SK-N-SH (cell line): ENCODE measurements around the gene TMEM150A. TPM values are rescaled to one million over a fixed set of nuclear protein-coding genes. Genes with fewer than 3 reads are reported as not detected.

ENCODE experiments used
- CTCF ChIA-PET: fragments of 300-600, 350-600 bp; formaldehyde crosslinking; extraction: SDS; loops from one replicate; lab custom pipeline; 2021; lab: Yijun Ruan, JAX
- POLR2A ChIA-PET: fragments of 350-600 bp; sonication (Branson Sonifier 250); formaldehyde crosslinking; extraction: SDS; loops from one replicate; lab custom pipeline; 2020; ENCODE audit warnings: antibody characterized with exemption, inconsistent platforms; lab: Yijun Ruan, JAX
- DNase-seq: peaks from one replicate; pipeline ENCODE4 v3.0.0; 2012
- H2AFZ ChIP-seq: fragments of 200-600 bp; sonication (generic); 2 replicates; pipeline ENCODE4 v1.8.1; 2016; ENCODE audit warnings: antibody characterized with exemption, mild to moderate bottlenecking, low read depth
- H3F3A ChIP-seq: fragments of 200-600 bp; sonication (generic); replicated peaks from 2 replicates; pipeline ENCODE3; 2016; ENCODE audit warnings: antibody characterized with exemption, mild to moderate bottlenecking; ENCODE audit not compliant: insufficient read depth
- H3K27ac ChIP-seq, 2 experiments: fragments of 200-500 bp in 1 of 2; fragments of 200-600 bp in 1 of 2; sonication (Bioruptor generic) in 1 of 2; sonication (generic), shearing (Covaris generic) in 1 of 2; 2 replicates each; pipeline versions ENCODE4 v1.5.1 to v1.6.1; 2014 to 2016; ENCODE audit warnings: low read depth in 2 of 2, inconsistent platforms in 1 of 2, low read length in 1 of 2, mild to moderate bottlenecking in 1 of 2, mixed read lengths in 1 of 2
- H3K27me3 ChIP-seq: fragments of 200-600 bp; sonication (generic), shearing (Covaris generic); 2 replicates; pipeline ENCODE4 v1.6.1; 2016; ENCODE audit warnings: mixed run types; ENCODE audit not compliant: insufficient read depth
- H3K36me3 ChIP-seq, 2 experiments: fragments of 200-500 bp in 1 of 2; fragments of 200-600 bp in 1 of 2; sonication (Bioruptor generic) in 1 of 2; sonication (generic) in 1 of 2; replicated peaks in 1 of 2; 2 replicates each; pipeline versions ENCODE3 to v1.5.1; 2014 to 2016; ENCODE audit warnings: low read length in 1 of 2, mild to moderate bottlenecking in 1 of 2; ENCODE audit not compliant: insufficient read depth in 2 of 2, control insufficient read depth in 1 of 2
- H3K4me1 ChIP-seq, 2 experiments: fragments of 200-500 bp in 1 of 2; fragments of 200-600 bp in 1 of 2; sonication (Bioruptor generic) in 1 of 2; sonication (generic), shearing (Covaris generic) in 1 of 2; 2 replicates each; pipeline versions ENCODE4 v1.5.1 to v1.6.1; 2014 to 2016; ENCODE audit warnings: low read depth in 1 of 2, low read length in 1 of 2, mixed run types in 1 of 2; ENCODE audit not compliant: insufficient read depth in 2 of 2, control insufficient read depth in 1 of 2
- H3K4me2 ChIP-seq: fragments of 200-600 bp; sonication (generic), shearing (Covaris generic); 2 replicates; pipeline ENCODE4 v1.6.1; 2017; ENCODE audit warnings: mixed run types
- H3K4me3 ChIP-seq, 2 experiments: fragments of 200-500 bp in 1 of 2; fragments of 200-600 bp in 1 of 2; sonication (Bioruptor generic) in 1 of 2; sonication (generic), shearing (Covaris generic) in 1 of 2; 2 replicates each; pipeline versions ENCODE4 v1.5.1 to v1.8.1; 2014 to 2016; ENCODE audit warnings: low read depth in 2 of 2, inconsistent platforms in 1 of 2, low read length in 1 of 2, mild to moderate bottlenecking in 1 of 2, mixed read lengths in 1 of 2, moderate library complexity in 1 of 2
- H3K79me2 ChIP-seq: fragments of 200-600 bp; sonication (generic); 2 replicates; pipeline ENCODE4 v1.8.1; 2017; ENCODE audit warnings: mild to moderate bottlenecking; ENCODE audit not compliant: insufficient read depth
- H3K9ac ChIP-seq: fragments of 200-600 bp; sonication (generic); 2 replicates; pipeline ENCODE4 v1.6.1; 2017; ENCODE audit warnings: mixed run types
- H3K9me2 ChIP-seq: fragments of 200-600 bp; sonication (generic); 2 replicates; pipeline ENCODE4 v1.6.1; 2017; ENCODE audit warnings: mixed run types
- H3K9me3 ChIP-seq: fragments of 200-600 bp; sonication (generic); 2 replicates; pipeline ENCODE4 v1.6.1; 2017; ENCODE audit warnings: mixed run types, mild to moderate bottlenecking, moderate library complexity
- H4K20me1 ChIP-seq: fragments of 200-600 bp; sonication (generic); 2 replicates; pipeline ENCODE4 v1.6.1; 2017; ENCODE audit warnings: mild to moderate bottlenecking, mixed run types; ENCODE audit not compliant: insufficient read depth
- CHD2 ChIP-seq: fragments of 150-350 bp; IDR thresholded peaks from 2 replicates; pipeline ENCODE4 v1.6.1; 2018; ENCODE audit warnings: low read length; ENCODE audit not compliant: partially characterized antibody
- CTCF ChIP-seq: fragments of 200-600 bp; sonication (generic); IDR thresholded peaks from 2 replicates; pipeline ENCODE4 v1.6.1; 2017; ENCODE audit warnings: antibody characterized with exemption, mild to moderate bottlenecking, moderate library complexity
- ELF1 ChIP-seq: IDR thresholded peaks from 2 replicates; pipeline ENCODE4 v1.4.0; 2012
- EP300 ChIP-seq, 2 experiments: IDR thresholded peaks; 2 replicates each; pipeline versions ENCODE4 v1.4.0 to v1.6.1; 2012; ENCODE audit warnings: borderline replicate concordance in 1 of 2, low read depth in 1 of 2, low read length in 1 of 2
- EZH2phosphoT487 ChIP-seq: fragments of 200-600 bp; sonication (generic); IDR thresholded peaks from 2 replicates; pipeline ENCODE4 v1.6.1; 2017; ENCODE audit warnings: low read depth, mixed run types, mild to moderate bottlenecking, antibody characterized with exemption, moderate library complexity, borderline replicate concordance
- FOSL2 ChIP-seq: IDR thresholded peaks from 2 replicates; pipeline ENCODE4 v1.4.0; 2012; ENCODE audit warnings: low read depth, mild to moderate bottlenecking, moderate library complexity, borderline replicate concordance
- FOXM1 ChIP-seq: IDR thresholded peaks from 2 replicates; pipeline ENCODE4 v1.4.0; 2012; ENCODE audit warnings: low read depth, mild to moderate bottlenecking
- GABPA ChIP-seq: IDR thresholded peaks from 2 replicates; pipeline ENCODE4 v1.4.0; 2012; ENCODE audit warnings: low read depth, mild to moderate bottlenecking
- GATA2 ChIP-seq: sonication (generic); formaldehyde crosslinking; IDR thresholded peaks from 2 replicates; pipeline ENCODE4 v1.5.0; 2020; ENCODE audit warnings: mild to moderate bottlenecking, missing genetic modification reagents
- MXI1 ChIP-seq: IDR thresholded peaks from 2 replicates; pipeline ENCODE4 v1.6.1; 2012; ENCODE audit warnings: mild to moderate bottlenecking, low read depth, low read length, improper control_type of control experiment
- NRF1 ChIP-seq: IDR thresholded peaks from 2 replicates; pipeline ENCODE4 v1.6.1; 2012; ENCODE audit warnings: low read depth, mild to moderate bottlenecking, low read length
- PBX3 ChIP-seq: IDR thresholded peaks from 2 replicates; pipeline ENCODE4; 2012
- RAD21 ChIP-seq: IDR thresholded peaks from 2 replicates; pipeline ENCODE4 v1.6.1; 2012; ENCODE audit warnings: mild to moderate bottlenecking, low read length
- RFX5 ChIP-seq: IDR thresholded peaks from 2 replicates; pipeline ENCODE4 v1.6.1; 2012; ENCODE audit warnings: mild to moderate bottlenecking, improper control_type of control experiment, low read length
- RXRA ChIP-seq: IDR thresholded peaks from 2 replicates; pipeline ENCODE4 v1.4.0; 2012; ENCODE audit warnings: low read depth, mild to moderate bottlenecking, borderline replicate concordance
- SIN3A ChIP-seq: IDR thresholded peaks from 2 replicates; pipeline ENCODE4 v1.6.1; 2012; ENCODE audit warnings: low read depth, mild to moderate bottlenecking, low read length, moderate library complexity, borderline replicate concordance
- SMC3 ChIP-seq: IDR thresholded peaks from 2 replicates; pipeline ENCODE4 v1.6.1; 2012; ENCODE audit warnings: low read depth, low read length, improper control_type of control experiment
- TEAD4 ChIP-seq: IDR thresholded peaks from 2 replicates; pipeline ENCODE4 v1.4.0; 2012; ENCODE audit warnings: mild to moderate bottlenecking, borderline replicate concordance; ENCODE audit not compliant: insufficient read depth
- USF2 ChIP-seq: fragments of 150-350 bp; IDR thresholded peaks from 2 replicates; pipeline ENCODE4 v1.6.1; 2017; ENCODE audit warnings: antibody characterized with exemption, low read length, low read depth, borderline replicate concordance
- WGBS: methylation state at CpG from one replicate; pipeline ENCODE4 v1.1.6; 2017; ENCODE audit warnings: low lambda C conversion rate; 5-methylcytosine and 5-hydroxymethylcytosine counted together
- polyA plus RNA-seq, 3 experiments: library from polyadenylated mRNA; depleted of rRNA; stranded (reverse); fragments of >200 nt; gene quantifications; 2 replicates each; pipeline ENCODE4 v1.2.3, GENCODE V29; 2012

The TMEM150A gene
- polyA plus RNA-seq, 1 of the 3 experiments (the other 2 are of a cell fraction): 20.2 TPM

DNA sequence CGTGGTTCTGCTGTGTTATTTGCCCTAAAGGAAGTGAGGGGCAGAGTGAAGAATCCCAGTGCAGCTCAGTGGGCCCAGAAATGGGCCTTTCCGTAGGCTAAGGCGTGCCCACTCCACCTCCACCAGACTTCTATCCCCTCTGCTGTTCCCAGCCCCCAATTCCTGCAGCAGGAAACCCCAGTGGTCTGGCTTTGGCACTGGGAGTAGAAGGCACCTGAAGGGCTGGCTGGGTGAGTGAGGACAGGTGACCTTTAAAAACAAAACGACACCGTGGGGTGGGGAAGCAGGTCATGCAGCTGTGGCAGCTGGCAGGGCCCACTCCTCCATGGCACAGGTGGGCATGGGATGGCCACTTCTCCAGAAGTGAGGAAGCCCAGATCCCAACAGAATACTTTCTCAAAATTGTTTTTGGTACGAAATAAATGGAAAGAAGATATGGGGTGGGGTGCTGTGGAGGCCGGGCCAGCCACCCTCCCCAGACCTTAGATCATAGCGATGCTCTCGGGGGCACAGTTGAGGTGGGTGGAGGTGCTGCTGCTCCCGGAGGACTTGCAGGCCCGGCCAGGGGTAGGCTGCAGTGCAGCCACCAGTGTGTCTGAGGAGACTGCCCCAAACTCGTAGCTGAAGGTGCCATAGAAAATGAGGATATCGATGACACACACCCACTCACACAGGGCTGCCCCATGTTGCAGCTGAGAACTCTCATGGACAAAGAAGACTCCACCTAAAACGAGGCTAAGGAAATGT lies 3.7 kb downstream of the TMEM150A start (continued):
- TF ChIP-seq EZH2phosphoT487 (no peak), RXRA (no peak), SIN3A (no peak), SMC3 (no peak), ELF1 (no peak), GABPA (no peak), TEAD4 (no peak), PBX3 (no peak), USF2 (no peak), RAD21 (no peak)

DNA sequence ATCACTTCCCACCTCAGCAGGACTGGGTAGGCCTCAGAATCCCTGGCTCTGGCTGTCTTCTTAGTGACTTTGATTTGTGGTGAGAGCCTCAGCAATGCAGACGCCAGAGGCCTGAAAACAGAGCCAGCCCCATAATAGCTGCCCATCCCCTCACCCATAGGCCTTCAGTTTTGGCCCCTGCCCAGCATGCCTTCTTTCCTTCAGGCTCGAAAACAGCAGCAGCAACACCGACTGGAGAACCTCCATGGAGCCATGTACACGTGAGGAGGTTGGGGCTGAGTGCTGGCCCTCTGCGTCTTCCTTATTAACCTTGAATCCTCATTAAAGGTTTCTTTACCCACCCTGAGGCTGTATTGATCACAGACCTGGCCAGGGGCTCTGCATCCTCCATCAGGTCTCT lies 5.3 kb downstream of the TMEM150A start:
- H3K27ac ChIP-seq: no peak overlapping the region
- no peaks in the 10 kb centered on the region for H3K9me3 ChIP-seq
- no peak overlapping the region; a peak in 1 of 4 replicates for H3K4me3 ChIP-seq
- TF ChIP-seq CTCF (no peak), GATA2 (no peak), EZH2phosphoT487 (no peak), RFX5 (no peak), TEAD4 (no peak), EP300 (IDR thresholded peaks at IDR 0.05; ENCODE audit: borderline replicate concordance in 1 of 2, low read depth in 1 of 2, low read length in 1 of 2) (no peak), NRF1 (no peak), ELF1 (no peak), FOXM1 (no peak), FOSL2 (no peak), USF2 (no peak), CHD2 (no peak), MXI1 (no peak)
- 90% methylated on average over 4 of the region's 5 CpGs for WGBS
- H4K20me1 ChIP-seq: no peaks in the 10 kb centered on the region
- DNase-seq: no peak
- H2AFZ ChIP-seq: no peak overlapping the region
- peaks cover 0 to 27% of the 10 kb centered on the region in 2 experiments; a peak in 2 of 4 replicates for H3K4me1 ChIP-seq
- H3K79me2 ChIP-seq: peaks cover 22% of the 10 kb centered on the region
- H3K4me2 ChIP-seq: peak overlapping the region; percentile 95
- ChIA-PET POLR2A (no interaction called here), CTCF (interaction anchor here (0.9 kb wide), 1 partner anchor 192 kb away, joined by 3 read pairs; no protein-coding TSS in a partner anchor)
- H3F3A ChIP-seq: no peaks in the 10 kb centered on the region
- peaks cover 0 to 28% of the 10 kb centered on the region in 2 experiments for H3K36me3 ChIP-seq
- H3K9ac ChIP-seq: no peak overlapping the region
- H3K27me3 ChIP-seq: no peaks in the 10 kb centered on the region
- H3K9me2 ChIP-seq: no peaks in the 10 kb centered on the region
